Sigmoid colon (tissue), 4 donors: ENCODE measurements around the gene ZNF518B.

Source experiments
- CTCF ChIP-seq, 4 experiments: fragments of 450-650 bp in 3 of 4; fragments of 200-600 bp in 1 of 4; IDR thresholded peaks; one replicate each; pipeline ENCODE4 v1.5.1; 2016 to 2019; ENCODE audit warnings: antibody characterized with exemption in 4 of 4, mild to moderate bottlenecking in 3 of 4, moderate library complexity in 2 of 4
- POLR2AphosphoS5 ChIP-seq, 4 donors: sonication (generic); formaldehyde crosslinking; IDR thresholded peaks; one replicate each; pipeline ENCODE4 v1.6.1; 2017; ENCODE audit warnings: antibody characterized with exemption in 4 of 4

GRCh38 chr4:10395971-10396580, 61.1 kb downstream of the ZNF518B start:
- TF ChIP-seq CTCF (IDR thresholded peaks at IDR 0.05) (no peak), POLR2AphosphoS5 (IDR thresholded peaks at IDR 0.05) (no peak)
